HCT116 (cell line): ENCODE measurements around the gene HRH3. TPM values are rescaled to one million over a fixed set of nuclear protein-coding genes. Genes with fewer than 3 reads are reported as not detected.

ENCODE experiments used
- ATAC-seq: fragments of 200-7000 bp; cut with Tn5 transposase; 2 replicates; pipeline ENCODE4 v1.9.1; 2020; ENCODE audit warnings: mild to moderate bottlenecking, moderate library complexity
- BruUV-seq: library from RNA; stranded (reverse); fragments of 400-500 nt; replicated peaks from 2 replicates; lab custom pipeline; 2021; lab: Mats Ljungman, UMichigan
- CTCF ChIA-PET: fragments of 300-600 bp; sonication (Branson Sonifier 250); formaldehyde crosslinking; loops from one replicate; lab custom pipeline; 2021; ENCODE audit warnings: antibody characterized with exemption; lab: Charles Lee
- POLR2A ChIA-PET: fragments of 300-600, 350-600 bp; sonication (Branson Sonifier 250); formaldehyde crosslinking; loops from one replicate; lab custom pipeline; 2021; ENCODE audit warnings: antibody characterized with exemption; lab: Charles Lee
- RAD21 ChIA-PET, 2 experiments: fragments of 300-600 bp; sonication (Branson Sonifier 250); formaldehyde crosslinking; loops; one replicate each; lab custom pipeline; 2023; ENCODE audit warnings: low total read pairs in 2 of 2; ENCODE audit not compliant: uncharacterized antibody in 2 of 2, unreplicated experiment in 2 of 2, low non-redundant PET in 1 of 2; lab: Charles Lee
- DNase-seq: peaks from one replicate; pipeline ENCODE4 v3.0.0-alpha.2; 2010; ENCODE audit warnings: low read depth, low spot score
- H2AFZ ChIP-seq: fragments of 200-600 bp; shearing (Covaris generic), sonication (generic); 2 replicates; pipeline ENCODE4 v1.6.1; 2017; ENCODE audit warnings: low read depth, mixed run types, mixed read lengths, antibody characterized with exemption, low read length; ENCODE audit not compliant: poor library complexity, severe bottlenecking
- H3K27ac ChIP-seq: 2 replicates; pipeline ENCODE4 v1.5.1; 2012; ENCODE audit warnings: low read depth, low read length
- H3K27me3 ChIP-seq: fragments of 200-600 bp; sonication (generic); 2 replicates; pipeline ENCODE4 v1.6.1; 2016; ENCODE audit warnings: mixed run types, low read length, mixed read lengths; ENCODE audit not compliant: insufficient read depth
- H3K36me3 ChIP-seq, 2 experiments: fragments of 200-500 bp in 1 of 2; fragments of 200-600 bp in 1 of 2; sonication (Bioruptor generic) in 1 of 2; sonication (generic) in 1 of 2; 2 replicates each; pipeline versions ENCODE4 v1.5.1 to v1.6.1; 2014 to 2016; ENCODE audit warnings: low read length in 2 of 2, inconsistent platforms in 1 of 2, mixed read lengths in 1 of 2, mixed run types in 1 of 2; ENCODE audit not compliant: insufficient read depth in 2 of 2, control insufficient read depth in 1 of 2
- H3K4me1 ChIP-seq, 2 experiments: fragments of 200-600 bp in 1 of 2; sonication (generic) in 1 of 2; 2 replicates each; pipeline versions ENCODE4 v1.5.1 to v1.6.1; 2012 to 2017; ENCODE audit warnings: low read length in 2 of 2, inconsistent platforms in 1 of 2, mild to moderate bottlenecking in 1 of 2, mixed read lengths in 1 of 2, mixed run types in 1 of 2, moderate library complexity in 1 of 2; ENCODE audit not compliant: insufficient read depth in 2 of 2, control insufficient read depth in 1 of 2
- H3K4me2 ChIP-seq: fragments of 200-600 bp; sonication (generic); 2 replicates; pipeline ENCODE4 v1.6.1; 2017; ENCODE audit warnings: mixed run types, low read length, mixed read lengths
- H3K4me3 ChIP-seq, 2 experiments: fragments of 200-600 bp in 1 of 2; sonication (generic) in 1 of 2; replicated peaks in 1 of 2; 2 replicates each; pipeline ENCODE4 v1.5.1; 2011 to 2016; ENCODE audit warnings: low read length in 2 of 2, control low read depth in 1 of 2, low read depth in 1 of 2, mild to moderate bottlenecking in 1 of 2, mixed read lengths in 1 of 2, mixed run types in 1 of 2
- H3K79me2 ChIP-seq: fragments of 200-600 bp; sonication (generic); 2 replicates; pipeline ENCODE4 v1.6.1; 2017; ENCODE audit warnings: mild to moderate bottlenecking, mixed run types, low read length, moderate library complexity, mixed read lengths; ENCODE audit not compliant: insufficient read depth
- H3K9ac ChIP-seq: fragments of 200-600 bp; sonication (generic); 2 replicates; pipeline ENCODE4 v1.6.1; 2016; ENCODE audit warnings: low read length, mixed read lengths
- H3K9me2 ChIP-seq: fragments of 200-600 bp; sonication (generic), shearing (Covaris generic); 2 replicates; pipeline ENCODE4 v1.6.1; 2017; ENCODE audit warnings: mixed run types, mild to moderate bottlenecking, moderate library complexity; ENCODE audit not compliant: insufficient read depth
- H3K9me3 ChIP-seq, 2 experiments: fragments of 200-500 bp in 1 of 2; fragments of 200-600 bp in 1 of 2; sonication (Bioruptor generic) in 1 of 2; sonication (generic) in 1 of 2; 2 replicates each; pipeline ENCODE4 v1.6.1; 2014 to 2017; ENCODE audit warnings: low read length in 2 of 2, mixed read lengths in 2 of 2, inconsistent platforms in 1 of 2, low read depth in 1 of 2, mild to moderate bottlenecking in 1 of 2, mixed run types in 1 of 2, moderate library complexity in 1 of 2; ENCODE audit not compliant: control insufficient read depth in 1 of 2, insufficient read depth in 1 of 2
- H4K20me1 ChIP-seq: fragments of 200-600 bp; sonication (generic), shearing (Covaris generic); 2 replicates; pipeline ENCODE4 v1.6.1; 2017; ENCODE audit warnings: mixed run types, mild to moderate bottlenecking, moderate library complexity; ENCODE audit not compliant: insufficient read depth
- CBX3 ChIP-seq: IDR thresholded peaks from 2 replicates; pipeline ENCODE4 v1.6.1; 2012; ENCODE audit warnings: low read depth
- ELF1 ChIP-seq: IDR thresholded peaks from 2 replicates; pipeline ENCODE4 v1.6.1; 2012; ENCODE audit warnings: low read depth, borderline replicate concordance
- EZH2 ChIP-seq: fragments of 200-600 bp; sonication (generic); IDR thresholded peaks from 2 replicates; pipeline ENCODE4 v1.6.1; 2017; ENCODE audit warnings: antibody characterized with exemption, mixed run types
- EZH2phosphoT487 ChIP-seq: fragments of 200-600 bp; IDR thresholded peaks from 2 replicates; pipeline ENCODE4 v1.6.1; 2018; ENCODE audit warnings: antibody characterized with exemption, borderline replicate concordance
- FOSL1 ChIP-seq: IDR thresholded peaks from 2 replicates; pipeline ENCODE4 v1.6.1; 2012; ENCODE audit warnings: low read depth
- JUND ChIP-seq: IDR thresholded peaks from 2 replicates; pipeline ENCODE4 v1.6.1; 2012
- RAD21 ChIP-seq: IDR thresholded peaks from 2 replicates; pipeline ENCODE4 v1.6.1; 2012; ENCODE audit warnings: low read depth, mild to moderate bottlenecking
- SIN3A ChIP-seq: IDR thresholded peaks from 2 replicates; pipeline ENCODE4 v1.6.1; 2012; ENCODE audit warnings: low read depth
- SP1 ChIP-seq: IDR thresholded peaks from 2 replicates; pipeline ENCODE4 v1.6.1; 2012; ENCODE audit warnings: low read depth
- TCF7L2 ChIP-seq: IDR thresholded peaks from 2 replicates; pipeline ENCODE4 v1.7.0; 2011; ENCODE audit warnings: borderline replicate concordance, inconsistent platforms; ENCODE audit not compliant: insufficient read depth, insufficient read length; ENCODE audit errors: extremely low read depth
- YY1 ChIP-seq: IDR thresholded peaks from 2 replicates; pipeline ENCODE4 v1.6.1; 2011; ENCODE audit warnings: low read length, low read depth, moderate library complexity, mild to moderate bottlenecking; ENCODE audit not compliant: insufficient replicate concordance; ENCODE audit errors: extremely low read depth
- ZBTB33 ChIP-seq: IDR thresholded peaks from 2 replicates; pipeline ENCODE4 v1.6.1; 2011; ENCODE audit warnings: mild to moderate bottlenecking, low read length, moderate library complexity; ENCODE audit not compliant: insufficient replicate concordance; ENCODE audit errors: extremely low read depth
- ZFX ChIP-seq: fragments of 450-650 bp; IDR thresholded peaks from 2 replicates; pipeline ENCODE4 v1.6.1; 2017
- ZNF274 ChIP-seq: fragments of 200-500 bp; sonication (Bioruptor generic); IDR thresholded peaks from 2 replicates; pipeline ENCODE4 v1.6.1; 2014; ENCODE audit warnings: mild to moderate bottlenecking, low read depth, low read length, inconsistent platforms
- intact Hi-C: fragments of 100-400 bp; cut with micrococcal nuclease; formaldehyde crosslinking; loops from 2 replicates; pipeline ENCODE4 v1.10.0; 2022
- total RNA-seq: library from RNA; stranded (reverse); gene quantifications from one replicate; pipeline ENCODE4 v1.2.1, GENCODE V29; 2021; ENCODE audit not compliant: unreplicated experiment
- TF ChIP-seq, protein P1 (sequence below): IDR thresholded peaks from 2 replicates; pipeline ENCODE4 v1.6.1; 2012
- TF ChIP-seq, protein P2 (sequence below): IDR thresholded peaks from 2 replicates; pipeline ENCODE4 v1.6.1; 2012

The HRH3 gene
- total RNA-seq, 1 experiment from 2014 or later: not detected

DNA sequence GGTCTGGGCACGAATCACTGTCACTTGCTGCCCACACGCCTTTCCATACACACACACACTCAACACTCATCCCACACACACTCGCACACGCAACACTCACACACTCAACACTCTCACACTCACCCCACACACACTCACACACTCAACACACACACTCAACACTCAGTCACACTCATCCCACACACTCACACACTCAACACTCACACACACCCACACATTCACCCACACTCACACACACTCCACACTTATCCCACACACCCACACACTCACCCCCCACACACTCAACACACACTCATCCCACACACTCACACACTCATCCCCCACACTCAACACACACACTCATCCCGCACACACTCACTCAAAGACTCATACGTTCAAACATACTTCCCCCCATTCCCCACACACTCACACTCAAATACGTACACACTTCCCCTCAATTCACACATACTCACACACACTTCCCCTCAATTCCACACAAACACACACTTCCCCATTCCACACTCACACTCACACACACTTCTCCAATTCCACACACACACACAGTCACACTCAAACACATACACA, 9.0 kb upstream of the HRH3 start:
- Histone ChIP-seq H3K9ac (no peak overlapping the region), H2AFZ (no peak overlapping the region), H3K9me2 (no peaks in the 10 kb centered on the region), H4K20me1 (no peaks in the 10 kb centered on the region), H3K36me3 (no peaks in the 10 kb centered on the region), H3K27me3 (peaks cover 16% of the 10 kb centered on the region; the same call in 1 of the 2 replicates), H3K4me2 (no peak overlapping the region), H3K4me1 (peaks cover 0 to 18% of the 10 kb centered on the region in 2 experiments; a peak in 2 of 4 replicates), H3K4me3 (no peak overlapping the region), H3K9me3 (no peaks in the 10 kb centered on the region), H3K27ac (no peak overlapping the region), H3K79me2 (no peaks in the 10 kb centered on the region)
- ATAC-seq (no peak), DNase-seq (no peak)
- no TSS peak for BruUV-seq
- ChIA-PET CTCF (no interaction called here), POLR2A (no interaction called here), RAD21 (no interaction called here)
- intact Hi-C loops: no loop called here
- TF ChIP-seq RAD21 (no peak), FOSL1 (no peak), SP1 (no peak), CBX3 (no peak), ZBTB33 (no peak), SIN3A (no peak), ZFX (no peak), ELF1 (no peak), JUND (no peak), YY1 (no peak), TCF7L2 (no peak), EZH2phosphoT487 (no peak), EZH2 (no peak), ZNF274 (no peak)
- TF ChIP-seq, protein P1, sequence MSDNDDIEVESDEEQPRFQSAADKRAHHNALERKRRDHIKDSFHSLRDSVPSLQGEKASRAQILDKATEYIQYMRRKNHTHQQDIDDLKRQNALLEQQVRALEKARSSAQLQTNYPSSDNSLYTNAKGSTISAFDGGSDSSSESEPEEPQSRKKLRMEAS: no peak
- TF ChIP-seq, protein P2, sequence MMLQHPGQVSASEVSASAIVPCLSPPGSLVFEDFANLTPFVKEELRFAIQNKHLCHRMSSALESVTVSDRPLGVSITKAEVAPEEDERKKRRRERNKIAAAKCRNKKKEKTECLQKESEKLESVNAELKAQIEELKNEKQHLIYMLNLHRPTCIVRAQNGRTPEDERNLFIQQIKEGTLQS: no peak
